OCI-LY3 (cell line): ENCODE results near the gene ADAMTSL4.

ENCODE experiments used
- H2AFZ ChIP-seq: fragments of 200-600, 300-600 bp; shearing (Covaris generic); 2 replicates; pipeline ENCODE4 v1.6.0; 2014; ENCODE audit warnings: antibody characterized with exemption, low read depth, low read length
- H3K27ac ChIP-seq: fragments of 200-600, 300-600 bp; sonication (generic); 2 replicates; pipeline ENCODE4 v1.5.1; 2014; ENCODE audit warnings: mild to moderate bottlenecking, low read length, moderate library complexity, mixed read lengths
- H3K27me3 ChIP-seq: fragments of 200-600, 300-600 bp; sonication (generic); 2 replicates; pipeline ENCODE4 v1.6.1; 2014; ENCODE audit warnings: low read depth, low read length, mixed read lengths
- H3K36me3 ChIP-seq: fragments of 200-600, 300-600 bp; sonication (generic); replicated peaks from 2 replicates; pipeline ENCODE3; 2014; ENCODE audit warnings: low read depth, low read length, mixed read lengths
- H3K4me1 ChIP-seq: fragments of 300-600, 200-600 bp; sonication (generic); 2 replicates; pipeline ENCODE4 v1.6.1; 2014; ENCODE audit warnings: low read length, mixed read lengths
- H3K4me2 ChIP-seq: fragments of 200-600, 300-600 bp; sonication (generic); 2 replicates; pipeline ENCODE4 v1.6.1; 2014; ENCODE audit warnings: low read length, mixed read lengths
- H3K4me3 ChIP-seq: fragments of 300-600, 200-600 bp; sonication (generic); 2 replicates; pipeline ENCODE4 v1.5.1; 2014; ENCODE audit warnings: antibody characterized with exemption, mild to moderate bottlenecking, low read length, moderate library complexity
- H3K79me2 ChIP-seq: fragments of 300-600, 200-600 bp; shearing (Covaris generic); 2 replicates; pipeline ENCODE4 v1.6.1; 2014; ENCODE audit warnings: mild to moderate bottlenecking, low read length, mixed read lengths
- H3K9ac ChIP-seq: fragments of 300-600, 200-600 bp; shearing (Covaris generic); 2 replicates; pipeline ENCODE4 v1.6.0; 2014; ENCODE audit warnings: mild to moderate bottlenecking, low read length, moderate library complexity
- H3K9me3 ChIP-seq: fragments of 200-600, 300-600 bp; shearing (Covaris generic); 2 replicates; pipeline ENCODE4 v1.6.1; 2014; ENCODE audit warnings: low read length, mixed read lengths; ENCODE audit not compliant: insufficient read depth
- H4K20me1 ChIP-seq: fragments of 200-600, 300-600 bp; sonication (generic); 2 replicates; pipeline ENCODE4 v1.6.1; 2016; ENCODE audit warnings: low read length, mixed read lengths; ENCODE audit not compliant: insufficient read depth
- CTCF ChIP-seq: fragments of 200-600, 300-600 bp; sonication (generic); IDR thresholded peaks from 2 replicates; pipeline ENCODE4 v1.5.1; 2014; ENCODE audit warnings: antibody characterized with exemption, low read length, low read depth
- EZH2phosphoT487 ChIP-seq: fragments of 200-600 bp; shearing (Covaris generic); IDR thresholded peaks from 2 replicates; pipeline ENCODE4 v1.6.1; 2018; ENCODE audit warnings: antibody characterized with exemption, mixed run types, low read depth

Gene ADAMTSL4

DNA sequence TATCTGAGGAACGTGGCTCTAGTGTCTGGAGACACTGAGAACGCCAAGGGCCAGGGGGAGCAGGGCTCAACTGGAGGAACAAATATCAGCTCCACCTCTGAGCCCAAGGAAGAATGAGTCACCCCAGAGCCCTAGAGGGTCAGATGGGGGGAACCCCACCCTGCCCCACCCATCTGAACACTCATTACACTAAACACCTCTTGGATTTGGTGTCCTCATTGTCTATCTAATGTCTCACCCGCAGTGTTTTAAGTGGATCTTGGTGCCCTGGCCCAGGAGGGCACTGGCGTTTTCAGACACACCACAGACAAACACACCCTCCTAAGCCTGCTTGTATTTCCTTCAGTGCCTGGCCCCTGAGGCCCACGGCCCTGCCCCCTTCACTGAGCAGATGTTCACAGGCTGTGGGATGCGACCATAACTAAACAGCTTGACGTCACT is 35.8 kb upstream of the ADAMTSL4 start:
- no peak for TF ChIP-seq EZH2phosphoT487
- no peak for TF ChIP-seq CTCF
- Histone ChIP-seq H3K9me3 (no peaks in the 10 kb centered on the region), H2AFZ (no peak overlapping the region), H3K4me1 (peaks cover 10% of the 10 kb centered on the region), H3K36me3 (peaks cover 2% of the 10 kb centered on the region), H3K4me2 (no peak overlapping the region), H3K79me2 (no peaks in the 10 kb centered on the region), H3K27me3 (no peaks in the 10 kb centered on the region), H3K4me3 (no peak overlapping the region), H4K20me1 (no peaks in the 10 kb centered on the region), H3K27ac (no peak overlapping the region), H3K9ac (no peak overlapping the region)

DNA sequence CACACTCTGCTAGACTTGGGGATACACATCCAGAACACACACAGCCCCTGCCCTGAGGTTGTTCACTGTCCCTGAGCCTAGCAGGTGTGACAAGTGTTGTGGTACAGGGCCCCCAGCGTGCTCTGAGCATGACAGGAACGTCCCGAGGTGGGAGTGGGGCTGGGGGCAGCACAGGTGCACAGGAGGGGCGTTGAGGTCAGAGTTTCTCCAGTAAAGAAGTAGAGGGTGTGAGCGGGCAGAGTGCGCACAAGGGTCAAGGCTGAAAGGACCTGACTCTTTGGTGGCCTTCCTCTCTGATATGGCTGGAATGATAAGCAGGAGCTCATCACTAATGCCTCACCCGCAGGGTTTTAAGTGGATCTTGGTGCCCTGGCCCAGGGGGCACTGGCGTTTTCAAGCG is 34.9 kb upstream of the ADAMTSL4 start:
- no peaks in the 10 kb centered on the region for H3K9me3 ChIP-seq
- H4K20me1 ChIP-seq, result no peaks in the 10 kb centered on the region
- peaks cover 10% of the 10 kb centered on the region for H3K4me1 ChIP-seq
- no peak overlapping the region for H3K9ac ChIP-seq
- H3K4me3 ChIP-seq, result no peak overlapping the region
- no peak overlapping the region for H3K27ac ChIP-seq
- peaks cover 2% of the 10 kb centered on the region for H3K36me3 ChIP-seq
- H2AFZ ChIP-seq, result no peak overlapping the region
- no peak for TF ChIP-seq EZH2phosphoT487
- no peak for TF ChIP-seq CTCF
- no peak overlapping the region for H3K4me2 ChIP-seq
- H3K27me3 ChIP-seq, result no peaks in the 10 kb centered on the region
- H3K79me2 ChIP-seq, result no peaks in the 10 kb centered on the region

DNA sequence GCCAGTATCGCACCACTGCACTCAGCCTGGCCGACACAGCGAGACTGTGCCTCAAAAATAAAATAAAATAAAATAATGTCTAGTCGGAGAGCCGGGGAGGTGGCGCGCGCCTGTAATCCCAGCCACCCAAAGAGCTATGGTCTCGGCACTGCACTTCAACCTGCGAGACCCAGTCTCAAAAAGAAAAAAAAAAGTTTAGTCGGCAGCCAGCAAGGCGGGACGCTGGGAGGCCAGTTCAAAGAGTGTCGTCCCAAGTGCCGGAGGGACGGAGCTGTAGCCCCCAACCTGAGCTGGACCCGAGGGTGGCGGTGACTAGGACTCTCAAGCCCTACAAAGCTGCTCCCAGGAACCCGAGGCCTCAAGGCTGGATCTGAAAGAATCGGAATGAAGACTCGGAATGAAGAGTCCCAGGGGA is 34.3 kb upstream of the ADAMTSL4 start:
- peak overlapping the region; percentile 49 for H3K9ac ChIP-seq
- H3K9me3 ChIP-seq, result no peaks in the 10 kb centered on the region
- H4K20me1 ChIP-seq, result no peaks in the 10 kb centered on the region
- peaks cover 10% of the 10 kb centered on the region for H3K4me1 ChIP-seq
- H3K4me3 ChIP-seq, result peak overlapping the region; percentile 80
- H3K27ac ChIP-seq, result no peak overlapping the region
- H3K27me3 ChIP-seq, result no peaks in the 10 kb centered on the region
- no peaks in the 10 kb centered on the region for H3K79me2 ChIP-seq
- TF ChIP-seq EZH2phosphoT487 (no peak), CTCF (no peak)
- H3K4me2 ChIP-seq, result peak overlapping the region; percentile 82
- peak overlapping the region; percentile 62 for H2AFZ ChIP-seq
- H3K36me3 ChIP-seq, result peaks cover 1% of the 10 kb centered on the region

GRCh38 chr1:150515328-150516049 is 33.7 kb upstream of the ADAMTSL4 start, which contains the start of gene FALEC:
Gene FALEC, plus strand, starts transcription at chr1:150515752.
- Histone ChIP-seq H3K4me2 (peak within 1 kb of the TSS; percentile 87), H2AFZ (peak within 1 kb of the TSS; percentile 65), H3K9me3 (no peaks in the 10 kb centered on the region), H3K4me3 (peak within 1 kb of the TSS; percentile 80), H3K4me1 (peaks cover 10% of the 10 kb centered on the region), H3K9ac (peak within 1 kb of the TSS; percentile 69), H3K36me3 (no peaks in the 10 kb centered on the region), H4K20me1 (no peaks in the 10 kb centered on the region), H3K79me2 (no peaks in the 10 kb centered on the region), H3K27ac (no peak within 1 kb of the TSS), H3K27me3 (no peaks in the 10 kb centered on the region)
- TF ChIP-seq EZH2phosphoT487 (no peak), CTCF (no peak)
